Stomach (tissue), 9 donors: ENCODE measurements around the gene DOCK1. TPM values are rescaled to one million over a fixed set of nuclear protein-coding genes. Genes with fewer than 3 reads are reported as not detected.

Source experiments
- DNase-seq, 2 donors: peaks; one replicate each; pipeline versions ENCODE4 v3.0.0 to v3.0.0-alpha.2; 2013 to 2019
- H3K27ac ChIP-seq, 5 donors: fragments of 200-600 bp in 4 of 5; sonication (generic) in 4 of 5; one replicate each; pipeline ENCODE4 v1.5.1; 2013 to 2019; ENCODE audit warnings: mild to moderate bottlenecking in 1 of 5, moderate library complexity in 1 of 5
- H3K27me3 ChIP-seq, 3 donors: fragments of 200-600 bp; sonication (generic); one replicate each; pipeline ENCODE4 v1.5.1; 2017 to 2019; ENCODE audit warnings: mixed run types in 1 of 3
- H3K36me3 ChIP-seq, 4 donors: fragments of 200-600 bp; sonication (generic); 1 replicate in 3 of 4; 2 replicates in 1 of 4; pipeline ENCODE4 v1.5.1; 2016 to 2019
- H3K4me1 ChIP-seq, 4 donors: fragments of 200-600 bp; sonication (generic); one replicate each; pipeline ENCODE4 v1.5.1; 2016 to 2019
- H3K4me3 ChIP-seq, 4 donors: fragments of 200-600 bp; sonication (generic) in 3 of 4; one replicate each; pipeline ENCODE4 v1.5.1; 2016 to 2019; ENCODE audit warnings: mild to moderate bottlenecking in 1 of 4
- H3K9me3 ChIP-seq, 4 donors: fragments of 200-600 bp; sonication (generic); one replicate each; pipeline ENCODE4 v1.5.1; 2016 to 2019
- CTCF ChIP-seq, 7 experiments: fragments of 450-650 bp in 4 of 7; fragments of 200-600 bp in 3 of 7; sonication (generic) in 3 of 7; IDR thresholded peaks; one replicate each; pipeline ENCODE4 v1.5.1; 2016 to 2019; ENCODE audit warnings: antibody characterized with exemption in 7 of 7, control low read depth in 2 of 7, mild to moderate bottlenecking in 1 of 7
- EP300 ChIP-seq: sonication (generic); formaldehyde crosslinking; IDR thresholded peaks from one replicate; pipeline ENCODE4 v1.6.1; 2017; ENCODE audit warnings: antibody characterized with exemption
- POLR2A ChIP-seq, 4 donors: fragments of 450-650 bp; IDR thresholded peaks; one replicate each; pipeline ENCODE4 v1.6.1; 2016; ENCODE audit warnings: antibody characterized with exemption in 4 of 4, control low read depth in 2 of 4, mild to moderate bottlenecking in 1 of 4, moderate library complexity in 1 of 4
- POLR2AphosphoS5 ChIP-seq, 3 donors: sonication (generic); formaldehyde crosslinking; IDR thresholded peaks; one replicate each; pipeline ENCODE4 v1.6.1; 2016; ENCODE audit warnings: antibody characterized with exemption in 3 of 3
- WGBS, 5 donors: extraction: QIAGEN DNeasy Blood & Tissue Kit in 3 of 5; methylation state at CpG; one replicate each; pipeline versions ENCODE4 v1.1.5 to v1.1.7; 2013 to 2018; 5-methylcytosine and 5-hydroxymethylcytosine counted together
- intact Hi-C: fragments of 100-400 bp; cut with DNase I; formaldehyde crosslinking; loops from one replicate; pipeline ENCODE4 v1.15.1; 2023; ENCODE audit warnings: low total_unique reads
- polyA plus RNA-seq, 3 donors: library from polyadenylated mRNA; stranded (reverse); fragments of 200-250 nt; gene quantifications; one replicate each; pipeline ENCODE4 v1.2.3, GENCODE V29; 2013
- total RNA-seq, 5 donors: library from RNA; depleted of rRNA; stranded (reverse); fragments of >200 nt; gene quantifications; one replicate each; pipeline versions ENCODE4 v1.1.0 to v1.2.3, GENCODE V29; 2014 to 2016
- donor health status: healthy with polysubstance abuse.
- donor health status: Bipolar disorder and iron deficiency.
- donor health status: healthy.

Gene DOCK1
- total and polyA plus RNA-seq, 8 donors = 8.4 to 114 (median 35.0) TPM

- Histone ChIP-seq H3K4me3 (no peak overlapping the region), H3K9me3 (no peaks in the 10 kb centered on the region), H3K4me1 (peaks cover 0 to 7% (median 0%) of the 10 kb centered on the region in 4 donors), H3K36me3 (peaks cover 0 to 78% (median 72%) of the 10 kb centered on the region in 4 donors), H3K27ac (no peak overlapping the region), H3K27me3 (no peaks in the 10 kb centered on the region)
- no peak for DNase-seq
- no peak for TF ChIP-seq POLR2AphosphoS5 (IDR thresholded peaks at IDR 0.05)
- no peak for TF ChIP-seq CTCF (IDR thresholded peaks at IDR 0.05)
- TF ChIP-seq EP300 = no peak
- no peak for TF ChIP-seq POLR2A (IDR thresholded peaks at IDR 0.05)
- intact Hi-C loops = no loop called here
- WGBS, 5 donors = 88 to 100% (median 89%) methylated on average over 1 of the region's 1 CpG
Observed at GRCh38 chr10:126979311-126979710, 74.1 kb downstream of the DOCK1 start.

- intact Hi-C loops = no loop called here
- no peak for TF ChIP-seq EP300
- TF ChIP-seq POLR2A (IDR thresholded peaks at IDR 0.05) = no peak
- no peak for TF ChIP-seq POLR2AphosphoS5 (IDR thresholded peaks at IDR 0.05)
- TF ChIP-seq CTCF (IDR thresholded peaks at IDR 0.05) = no peak
- Histone ChIP-seq H3K27ac (no peak overlapping the region), H3K36me3 (peaks cover 3 to 82% (median 73%) of the 10 kb centered on the region in 4 donors), H3K9me3 (no peaks in the 10 kb centered on the region), H3K4me3 (no peak overlapping the region), H3K27me3 (no peaks in the 10 kb centered on the region), H3K4me1 (no peaks in the 10 kb centered on the region)
- WGBS, 5 donors = 86 to 94% (median 88%) methylated on average over 7 of the region's 7 CpGs
- no peak for DNase-seq
Observed at GRCh38 chr10:126993208-126993607, 88.0 kb downstream of the DOCK1 start.

DNA sequence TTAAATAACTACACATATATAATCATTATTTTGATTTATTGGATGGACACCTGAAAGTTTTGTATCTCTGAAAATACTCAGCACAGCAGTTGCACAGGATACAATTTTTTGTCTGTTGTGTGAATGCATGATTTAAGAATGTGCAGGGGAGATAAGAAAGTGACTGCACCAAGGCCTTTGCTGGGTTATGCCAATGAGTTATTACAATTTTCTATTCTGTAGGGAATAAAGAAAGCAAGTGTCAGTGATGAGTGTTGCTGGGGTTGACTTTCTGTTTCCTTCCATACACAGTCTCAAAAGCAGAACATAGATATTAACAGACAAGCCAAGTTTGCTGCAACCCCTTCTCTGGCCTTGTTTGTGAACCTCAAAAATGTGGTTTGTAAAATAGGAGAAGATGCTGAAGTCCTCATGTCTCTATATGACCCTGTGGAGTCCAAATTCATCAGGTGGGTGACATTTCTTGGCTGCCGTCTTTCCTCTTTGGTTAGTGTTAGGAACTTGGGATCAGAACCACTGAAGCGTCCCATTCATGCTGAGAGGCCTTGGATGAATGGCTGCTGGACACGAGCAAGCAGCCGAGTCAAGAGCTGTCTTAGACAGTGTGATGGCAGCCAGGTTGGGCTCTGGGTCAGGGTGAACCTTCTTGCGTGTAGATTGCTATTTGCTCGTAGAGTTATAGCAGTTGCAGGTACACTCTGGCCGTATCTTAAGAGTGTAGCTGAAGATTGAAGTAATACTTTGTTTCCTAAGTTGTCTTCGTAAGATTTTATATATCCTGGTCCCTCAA lies 92.8 kb downstream of the DOCK1 start:
- no peaks in the 10 kb centered on the region for H3K27me3 ChIP-seq
- DNase-seq = no peak
- H3K4me3 ChIP-seq = no peak overlapping the region
- intact Hi-C loops = no loop called here
- no peaks in the 10 kb centered on the region for H3K9me3 ChIP-seq
- TF ChIP-seq POLR2A (IDR thresholded peaks at IDR 0.05) (no peak), POLR2AphosphoS5 (IDR thresholded peaks at IDR 0.05) (no peak)
- no peak overlapping the region for H3K27ac ChIP-seq
- 89 to 96% (median 95%) methylated on average over 8 of the region's 8 CpGs for WGBS, 5 donors
- no peaks in the 10 kb centered on the region for H3K4me1 ChIP-seq
- H3K36me3 ChIP-seq = peaks cover 15 to 76% (median 71%) of the 10 kb centered on the region in 4 donors

DNA sequence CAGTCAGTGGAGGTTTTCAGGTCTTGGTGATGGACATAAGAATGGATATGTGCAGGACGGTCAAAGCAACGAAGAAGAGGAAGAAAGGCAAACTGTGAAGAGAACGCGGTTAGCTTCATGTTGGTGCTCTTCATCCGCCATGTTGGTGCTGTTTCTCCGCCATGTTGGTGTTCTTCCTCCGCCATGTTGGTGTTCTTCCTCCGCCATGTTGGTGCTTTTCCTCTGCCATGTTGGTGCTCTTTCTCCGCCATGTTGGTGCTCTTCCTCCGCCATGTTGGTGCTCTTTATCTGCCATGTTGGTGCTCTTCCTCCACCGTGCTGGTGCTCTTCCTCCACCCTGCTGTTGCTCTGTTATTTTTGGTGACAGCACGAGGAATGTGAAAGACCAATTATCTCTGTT lies 95.4 kb downstream of the DOCK1 start:
- Histone ChIP-seq H3K4me3 (no peak overlapping the region), H3K9me3 (no peaks in the 10 kb centered on the region), H3K27ac (no peak overlapping the region), H3K36me3 (peaks cover 15 to 74% (median 72%) of the 10 kb centered on the region in 4 donors), H3K27me3 (no peaks in the 10 kb centered on the region), H3K4me1 (no peaks in the 10 kb centered on the region)
- 89 to 95% (median 92%) methylated on average over 12 of the region's 12 CpGs for WGBS, 5 donors
- TF ChIP-seq EP300 (no peak), POLR2AphosphoS5 (IDR thresholded peaks at IDR 0.05) (no peak), CTCF (IDR thresholded peaks at IDR 0.05) (no peak), POLR2A (IDR thresholded peaks at IDR 0.05) (no peak)
- no peak for DNase-seq
- intact Hi-C loops = no loop called here
